GM19438 (cell line): Measurements from ENCODE around the gene RAB37.
A peak's percentile ranks its signal among the peaks of the same experiment; 100 is the strongest.

Source experiments
- ATAC-seq: cut with Tn5 transposase; IDR thresholded peaks from one replicate; pipeline ENCODE4 v1.9.1; 2021; ENCODE audit warnings: low read depth; ENCODE audit not compliant: unreplicated experiment

Gene RAB37

DNA sequence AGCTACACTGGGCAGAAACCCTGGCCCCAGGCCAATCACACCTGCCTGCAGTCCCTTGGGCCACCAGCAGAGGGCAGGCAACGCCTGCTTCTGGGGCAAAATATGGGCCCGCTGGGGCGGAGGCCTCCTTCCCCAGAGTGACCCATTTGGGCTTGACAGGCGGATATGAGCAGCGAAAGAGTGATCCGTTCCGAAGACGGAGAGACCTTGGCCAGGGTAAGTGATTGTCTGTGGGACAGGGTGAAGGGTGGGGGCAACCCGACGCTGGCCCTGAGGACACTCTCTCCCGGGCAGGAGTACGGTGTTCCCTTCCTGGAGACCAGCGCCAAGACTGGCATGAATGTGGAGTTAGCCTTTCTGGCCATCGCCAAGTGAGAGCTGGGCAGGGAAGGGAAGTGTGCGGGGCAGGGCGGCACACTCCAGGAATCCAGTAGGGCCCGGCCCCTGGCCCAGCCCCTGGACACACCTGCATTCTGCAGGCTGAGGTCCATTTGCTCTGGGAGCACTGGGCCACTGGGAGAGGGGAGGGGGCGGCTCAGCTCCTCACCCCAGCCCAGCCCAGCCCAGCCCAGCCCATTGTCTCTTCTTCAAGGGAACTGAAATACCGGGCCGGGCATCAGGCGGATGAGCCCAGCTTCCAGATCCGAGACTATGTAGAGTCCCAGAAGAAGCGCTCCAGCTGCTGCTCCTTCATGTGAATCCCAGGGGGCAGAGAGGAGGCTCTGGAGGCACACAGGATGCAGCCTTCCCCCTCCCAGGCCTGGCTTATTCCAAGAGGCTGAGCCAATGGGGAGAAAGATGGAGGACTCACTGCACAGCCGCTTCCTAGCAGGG is 7.9 kb downstream of the RAB37 start:
- no peak for ATAC-seq

DNA sequence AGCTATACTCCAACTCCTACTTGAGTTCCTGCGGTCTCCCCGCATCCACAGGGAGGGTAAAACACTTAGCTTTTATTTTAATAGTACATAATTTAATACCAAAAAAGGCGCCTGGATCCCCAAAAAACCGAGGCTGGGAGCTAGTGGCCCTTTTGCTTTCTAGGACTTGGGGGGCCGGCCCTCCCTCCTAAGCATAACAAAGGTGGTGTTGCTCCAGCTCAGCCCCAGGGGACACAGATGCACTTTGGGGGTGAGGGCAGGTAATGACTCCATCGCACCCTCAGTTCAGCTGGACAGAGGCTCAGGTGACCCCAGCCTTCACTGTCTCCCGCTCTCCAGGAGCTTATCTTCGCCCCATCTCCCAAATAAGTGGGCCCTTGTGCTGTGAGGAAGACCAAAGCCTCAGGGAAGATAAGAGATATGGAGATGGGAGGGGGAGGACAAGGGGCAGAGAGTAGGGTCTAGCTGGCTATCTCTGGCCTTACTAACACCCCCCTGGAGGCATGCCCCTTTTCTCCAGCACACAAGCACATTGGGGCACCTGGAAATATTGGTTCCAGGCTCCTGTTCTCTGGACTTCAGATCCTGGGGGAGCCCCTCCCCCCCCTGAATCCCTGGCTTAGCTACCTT is 8.6 kb downstream of the RAB37 start:
- ATAC-seq, result no peak

DNA sequence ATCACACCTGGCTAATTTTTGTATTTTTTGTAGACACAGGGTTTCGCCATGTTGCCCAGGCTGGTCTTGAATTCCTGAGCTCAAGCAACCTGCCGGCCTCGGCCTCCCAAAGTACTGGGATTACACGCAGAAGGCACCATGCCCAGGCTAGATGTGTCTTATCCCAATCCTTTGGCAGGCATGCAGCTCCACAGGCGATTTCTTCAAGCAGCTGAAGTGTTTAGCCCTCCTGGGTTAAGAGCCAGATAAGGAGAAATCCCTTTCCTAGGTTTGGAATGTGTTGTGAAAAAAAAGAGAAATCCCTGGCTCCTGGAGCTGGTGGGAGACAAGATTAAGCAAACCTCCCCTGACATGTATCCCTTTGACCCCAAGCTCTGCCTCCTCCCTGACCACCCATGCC is 9.3 kb downstream of the RAB37 start:
- no peak for ATAC-seq

DNA sequence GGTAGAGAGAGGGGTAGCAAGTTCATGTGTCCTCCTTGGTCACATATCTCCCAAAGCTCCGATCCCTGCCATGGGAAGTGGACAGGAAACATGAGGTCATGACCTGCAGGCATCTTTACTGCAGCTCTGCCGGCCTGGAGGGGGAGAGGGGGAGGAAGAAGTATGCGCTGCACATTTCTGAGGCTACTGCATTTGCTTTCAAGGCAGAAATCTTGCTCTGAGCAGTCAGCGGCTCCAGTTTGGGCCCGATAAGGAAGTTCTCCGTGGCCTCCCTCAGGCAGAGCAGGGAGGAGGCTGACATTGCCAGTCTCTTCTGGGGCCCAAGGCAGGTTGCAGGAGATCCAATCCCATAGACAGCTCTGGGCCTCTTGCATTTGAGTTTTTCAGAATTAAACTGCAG is 9.9 kb downstream of the RAB37 start:
- no peak for ATAC-seq

GRCh38 chr17:74748279-74748528 is 11.1 kb downstream of the RAB37 start:
- ATAC-seq, result no peak

DNA sequence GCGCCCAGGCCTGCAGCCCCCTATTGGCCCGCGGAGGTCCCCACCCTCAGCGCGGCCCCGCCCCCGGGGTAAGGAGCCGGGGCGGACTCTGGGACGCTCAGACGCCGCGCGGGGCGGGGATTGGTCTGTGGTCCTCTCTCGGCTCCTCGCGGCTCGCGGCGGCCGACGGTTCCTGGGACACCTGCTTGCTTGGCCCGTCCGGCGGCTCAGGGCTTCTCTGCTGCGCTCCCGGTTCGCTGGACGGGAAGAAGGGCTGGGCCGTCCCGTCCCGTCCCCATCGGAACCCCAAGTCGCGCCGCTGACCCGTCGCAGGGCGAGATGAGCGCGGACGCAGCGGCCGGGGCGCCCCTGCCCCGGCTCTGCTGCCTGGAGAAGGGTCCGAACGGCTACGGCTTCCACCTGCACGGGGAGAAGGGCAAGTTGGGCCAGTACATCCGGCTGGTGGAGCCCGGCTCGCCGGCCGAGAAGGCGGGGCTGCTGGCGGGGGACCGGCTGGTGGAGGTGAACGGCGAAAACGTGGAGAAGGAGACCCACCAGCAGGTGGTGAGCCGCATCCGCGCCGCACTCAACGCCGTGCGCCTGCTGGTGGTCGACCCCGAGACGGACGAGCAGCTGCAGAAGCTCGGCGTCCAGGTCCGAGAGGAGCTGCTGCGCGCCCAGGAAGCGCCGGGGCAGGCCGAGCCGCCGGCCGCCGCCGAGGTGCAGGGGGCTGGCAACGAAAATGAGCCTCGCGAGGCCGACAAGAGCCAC is 11.6 kb downstream of the RAB37 start, which contains the start of gene NHERF1:
Gene NHERF1 (plus strand): TSS at position 100 of the 750 bp plus-strand sequence. CDS start 219 bp downstream, at position 319.
- peak; percentile 71 for ATAC-seq

DNA sequence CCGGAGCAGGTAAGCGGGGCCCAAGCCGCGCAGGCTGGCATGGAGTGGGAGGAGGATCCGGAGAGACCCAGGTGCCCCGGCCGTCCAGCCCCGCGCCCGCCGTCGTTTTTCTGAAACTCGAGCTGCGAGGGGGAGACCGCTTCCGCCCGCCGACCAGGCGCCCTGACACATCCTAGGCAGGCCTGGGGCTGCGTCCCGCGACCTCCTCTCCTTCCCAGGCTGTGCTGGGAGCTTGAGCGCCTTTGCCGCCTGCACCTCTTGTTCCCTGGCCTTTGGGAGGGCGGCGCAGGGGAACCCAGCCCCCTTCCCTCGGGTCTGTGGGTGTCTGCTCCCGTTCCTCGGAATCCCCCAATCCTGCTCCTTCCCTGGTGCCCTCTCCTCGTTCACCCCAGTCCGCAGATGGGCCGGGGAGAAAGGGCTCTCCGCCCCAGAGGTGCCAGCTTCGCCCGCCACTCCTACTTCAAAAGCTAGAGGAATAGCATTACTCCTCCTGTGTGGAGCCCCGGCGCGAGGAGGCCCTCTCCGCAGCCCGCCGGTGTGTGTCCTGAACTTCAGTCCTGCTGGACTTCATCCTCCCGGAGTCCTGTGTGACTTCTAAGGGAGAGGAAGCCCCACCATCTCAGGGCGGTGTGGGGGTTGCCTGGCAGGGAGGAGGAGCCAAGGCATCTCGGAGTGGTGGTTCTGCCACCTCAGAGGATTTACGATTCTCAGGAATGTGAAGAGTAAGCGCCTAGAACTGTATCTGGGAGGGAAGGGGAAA is 12.4 kb downstream of the RAB37 start:
- ATAC-seq, result peak; percentile 14

DNA sequence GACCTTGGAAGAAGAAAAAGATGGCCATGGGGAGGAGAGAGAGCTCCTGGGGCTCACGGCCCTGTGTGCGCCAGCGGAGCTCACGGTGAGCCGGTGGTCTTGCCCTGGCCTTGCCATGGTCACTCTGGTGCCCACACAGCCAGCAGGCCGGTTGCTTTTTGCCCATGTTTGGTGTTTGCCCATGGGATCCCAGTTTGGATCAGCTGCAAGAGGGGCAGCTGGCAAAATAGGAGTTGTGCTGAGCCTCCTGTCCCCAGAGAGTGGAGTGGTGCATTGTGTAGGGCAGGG is 12.9 kb downstream of the RAB37 start:
- no peak for ATAC-seq

DNA sequence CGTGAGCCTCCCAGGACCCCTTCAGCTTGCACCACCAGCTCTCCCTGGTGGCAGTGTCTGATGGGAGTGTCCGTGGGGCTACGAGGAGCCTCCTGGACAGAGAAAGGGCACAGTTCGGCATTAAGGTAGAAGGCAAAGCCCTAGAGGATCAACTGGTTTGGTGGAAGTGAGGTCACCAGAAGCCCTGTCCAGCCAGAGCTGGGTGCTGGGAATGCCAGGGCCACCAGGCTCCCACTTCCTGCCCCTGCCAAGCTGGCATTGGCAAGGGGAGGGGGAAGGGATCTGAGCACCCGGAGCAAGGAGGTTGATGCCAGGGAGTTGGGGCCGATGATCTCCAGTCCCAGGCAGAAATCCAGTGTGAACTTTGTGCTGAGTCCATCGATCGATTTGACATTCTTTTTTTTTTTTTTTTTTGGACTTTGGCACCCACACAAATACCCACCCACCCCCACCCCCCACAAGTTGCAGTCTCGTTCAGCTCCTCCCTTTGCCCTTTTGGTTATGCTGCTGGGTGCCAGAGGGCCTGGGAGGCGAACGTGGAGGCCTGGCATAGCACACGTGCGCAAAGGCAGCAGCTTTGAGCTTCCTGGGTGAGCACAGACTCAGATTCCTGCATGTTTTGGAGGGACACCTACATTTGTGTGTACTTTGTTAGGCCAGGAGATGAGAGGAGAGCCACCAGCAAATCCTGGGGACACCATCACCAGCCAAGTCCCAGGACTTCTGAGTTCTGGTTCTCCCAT is 13.4 kb downstream of the RAB37 start:
- no peak for ATAC-seq

DNA sequence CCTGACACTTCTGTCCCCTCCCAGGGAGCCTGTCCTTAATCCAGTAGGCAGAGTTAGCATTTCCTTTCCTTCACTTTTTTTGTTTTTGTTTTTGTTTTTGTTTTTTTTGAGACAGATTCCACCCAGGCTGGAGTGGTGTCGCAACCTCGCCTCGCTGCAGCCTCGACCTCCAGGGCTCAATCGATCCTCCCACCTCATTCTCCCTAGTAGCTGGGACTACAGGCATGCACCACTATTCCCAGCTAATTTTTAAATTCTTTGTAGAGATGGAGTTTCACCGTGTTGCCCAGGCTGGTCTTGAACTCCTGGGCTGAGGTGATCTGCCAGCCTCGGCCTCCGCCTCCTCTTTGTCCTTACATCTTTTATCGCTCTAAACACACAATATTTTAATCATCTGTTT is 15.4 kb downstream of the RAB37 start:
- ATAC-seq, result no peak

DNA sequence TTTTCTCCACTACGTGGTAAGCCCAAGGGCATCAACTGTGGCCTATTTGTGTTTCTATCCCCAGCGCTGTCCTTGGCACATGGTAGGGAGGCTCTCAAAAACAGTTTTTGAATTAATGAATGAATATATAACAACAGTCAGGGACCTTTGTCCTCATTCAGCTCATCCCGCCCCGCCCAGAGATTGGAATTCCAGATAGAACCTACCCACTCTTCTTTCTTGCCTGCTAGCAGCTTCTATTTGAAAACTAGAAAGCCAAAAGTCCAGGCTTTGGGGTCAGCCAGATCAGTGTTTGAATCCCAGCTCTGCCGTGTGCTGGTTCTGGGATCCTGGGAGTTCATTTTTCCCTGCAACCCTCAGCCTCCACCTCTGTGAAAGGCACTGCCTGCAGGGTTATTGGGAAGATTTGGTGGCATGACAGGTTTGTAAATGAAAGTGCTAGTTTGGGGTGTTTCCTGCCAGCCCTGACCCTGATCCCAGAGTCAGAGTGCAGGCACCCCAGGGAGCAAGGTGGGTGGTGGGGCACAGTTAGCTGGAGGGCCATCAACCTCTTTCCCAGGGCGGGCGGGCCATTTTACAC is 15.9 kb downstream of the RAB37 start:
- no peak for ATAC-seq

DNA sequence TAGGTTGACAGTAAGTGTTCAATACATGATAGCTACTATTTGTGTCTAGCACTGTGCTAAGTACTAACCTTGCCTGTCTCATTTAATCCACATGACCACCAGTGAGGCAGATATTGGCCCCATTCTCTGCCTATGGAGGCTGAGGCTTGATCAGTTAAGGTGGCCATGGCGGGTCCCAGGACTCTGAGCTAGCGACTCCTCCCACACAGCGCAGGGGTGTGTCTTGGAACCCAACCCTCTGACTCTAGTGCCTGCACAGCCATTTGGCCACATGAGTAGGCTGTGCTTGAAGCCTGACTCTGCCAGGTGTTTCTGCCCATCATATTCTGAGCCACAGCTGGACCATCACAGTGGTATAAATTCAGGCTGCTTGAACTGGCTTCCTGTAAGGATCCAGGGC is 17.8 kb downstream of the RAB37 start:
- ATAC-seq, result no peak

- no peak for ATAC-seq
These were observed 18.5 kb downstream of the RAB37 start for GRCh38 chr17:74755533-74755932.

- no peak for ATAC-seq
These were observed 19.8 kb downstream of the RAB37 start for GRCh38 chr17:74756891-74757290.

- ATAC-seq, result no peak
These were observed 20.4 kb downstream of the RAB37 start for GRCh38 chr17:74757502-74757901.

DNA sequence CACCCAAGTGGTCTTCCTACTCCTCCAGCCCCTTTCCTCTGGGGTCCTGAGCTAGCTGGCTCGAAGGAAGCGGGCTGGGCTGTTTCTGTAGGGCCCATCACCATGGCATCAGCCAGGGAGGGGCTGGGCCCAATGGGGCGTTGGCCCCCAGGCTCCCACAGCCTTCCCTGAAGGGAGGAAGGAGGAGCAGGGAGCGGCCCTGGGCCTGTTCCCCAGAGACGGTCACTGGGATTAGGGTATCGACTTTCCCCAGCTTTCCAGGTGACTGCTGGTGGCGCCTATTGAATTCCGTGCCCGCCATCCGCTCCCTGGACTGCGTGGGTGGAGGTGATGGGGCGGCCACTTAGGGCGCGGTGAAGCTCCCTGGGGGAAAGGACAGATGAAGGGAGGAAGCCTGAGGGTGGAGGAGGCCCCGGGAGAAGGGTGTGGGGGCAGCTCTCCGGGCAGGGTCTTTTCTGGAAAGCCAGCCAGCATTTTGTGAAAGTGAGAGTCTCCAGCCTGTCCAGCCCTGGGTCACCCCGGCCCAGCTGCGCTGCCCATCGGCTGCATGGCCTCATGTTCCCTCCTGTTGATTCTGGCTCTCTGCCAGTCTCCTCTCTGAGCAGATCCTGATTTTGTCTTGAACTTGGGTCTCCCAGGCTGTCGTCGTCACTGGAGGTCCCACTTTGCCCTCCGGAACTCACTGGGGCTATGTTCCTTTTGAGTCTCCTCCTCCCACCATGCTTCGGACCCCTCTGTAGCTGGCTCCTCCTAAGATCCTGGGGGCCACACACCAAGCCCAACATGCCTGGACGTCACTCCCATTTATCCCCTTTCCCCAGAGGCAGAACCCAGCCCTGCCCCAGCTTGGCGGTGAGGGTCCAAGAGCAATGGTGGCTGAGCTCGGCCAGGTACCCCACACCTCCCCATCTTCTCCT is 21.1 kb downstream of the RAB37 start:
- ATAC-seq, result no peak

GRCh38 chr17:74758848-74759168 is 21.8 kb downstream of the RAB37 start:
- no peak for ATAC-seq

- peak; percentile 84 for ATAC-seq
These were observed 22.3 kb downstream of the RAB37 start for GRCh38 chr17:74759243-74759801.

- ATAC-seq, result no peak
These were observed 22.9 kb downstream of the RAB37 start for GRCh38 chr17:74759941-74760340.
